ENCODE data around the gene PARP3. TPM values are rescaled to one million over a fixed set of nuclear protein-coding genes. Genes with fewer than 3 reads are reported as not detected.

The PARP3 gene
- total RNA-seq, 1 experiment from 2014 or later, result 17.5 TPM

- TF ChIP-seq EZH2 (IDR thresholded peaks at IDR 0.05) (no peak), ZNF274 (IDR thresholded peaks at IDR 0.05; ENCODE audit: low read depth, low read length) (no peak)
- Histone ChIP-seq H3K27me3 (ENCODE audit: insufficient read depth, low read length) (no peaks in the 10 kb centered on the region), H3K9me2 (ENCODE audit: insufficient read depth) (no peaks in the 10 kb centered on the region), H3K4me2 (ENCODE audit: low read length) (peak overlapping the region; percentile 100), H2AFZ (ENCODE audit: low read depth, low read length, poor library complexity, severe bottlenecking) (no peak overlapping the region), H3K79me2 (ENCODE audit: insufficient read depth, low read length) (peaks cover 30% of the 10 kb centered on the region), H3K9ac (ENCODE audit: low read length) (peak overlapping the region; percentile 96), H4K20me1 (ENCODE audit: insufficient read depth) (0 out of 2 replicates have a peak, but pooled peaks cover 4% of the 10 kb centered on the region), H3K9me3 (ENCODE audit: control insufficient read depth in 1 of 2, insufficient read depth in 1 of 2, low read depth in 1 of 2, low read length in 2 of 2) (no peaks in the 10 kb centered on the region), H3K4me1 (ENCODE audit: control insufficient read depth in 1 of 2, insufficient read depth in 2 of 2, low read length in 2 of 2) (peaks cover 23 to 29% of the 10 kb centered on the region in 2 experiments), H3K27ac (ENCODE audit: low read depth, low read length) (peak overlapping the region; percentile 96), H3K4me3 (replicated peaks in 1 of 2; ENCODE audit: low read depth in 1 of 2, low read length in 2 of 2) (peak overlapping the region in 1 of 2 experiments; percentile 89; a peak in 2 of 4 replicates), H3K36me3 (ENCODE audit: control insufficient read depth in 1 of 2, insufficient read depth in 2 of 2, low read length in 2 of 2) (peaks cover 0 to 6% of the 10 kb centered on the region in 2 experiments)
- CTCF ChIA-PET, result interaction anchor here (0.7 to 2.4 kb wide), 9 partner anchors 18 to 277 kb away, joined by 3 to 46 read pairs (median 4); partner anchors contain the start of genes ABHD14A, ABHD14B, ACY1 and RPL29
- BruUV-seq (replicated peaks), result no TSS peak
- RAD21 ChIA-PET (ENCODE audit: low non-redundant PET in 1 of 2, low total read pairs in 2 of 2, uncharacterized antibody in 2 of 2, unreplicated experiment in 2 of 2), result interaction anchor here (0.6 to 1.6 kb wide), 3 partner anchors 30 to 60 kb away, joined by 4 to 6 read pairs (median 4); partner anchors contain the start of genes ABHD14A (in 1 of the 2) and ABHD14B (in 1 of the 2)
- intact Hi-C loops (cut with micrococcal nuclease), result loop anchor here (2.0 to 5.0 kb wide), 2 partner anchors 57 to 209 kb away; partner anchors contain the start of gene POC1A
- DNase-seq (ENCODE audit: low read depth, low spot score) (no peak), ATAC-seq (no peak)
- POLR2A ChIA-PET, result interaction anchor here (1.1 to 2.3 kb wide), 7 partner anchors 10 to 52 kb away, joined by 3 to 31 read pairs (median 8); partner anchors contain the start of genes ABHD14A, ABHD14B, ACY1 and RPL29
These were observed 1.6 kb downstream of the PARP3 start for GRCh38 chr3:51943451-51944391.

GRCh38 chr3:51944451-51945021, 2.4 kb downstream of the PARP3 start:
- no TSS peak for BruUV-seq (replicated peaks)
- ChIA-PET RAD21 (ENCODE audit: low non-redundant PET in 1 of 2, low total read pairs in 2 of 2, uncharacterized antibody in 2 of 2, unreplicated experiment in 2 of 2) (no interaction called here), CTCF (no interaction called here), POLR2A (no interaction called here)
- H3K27me3 ChIP-seq (ENCODE audit: insufficient read depth, low read length), result no peaks in the 10 kb centered on the region
- no peak overlapping the region for H3K4me2 ChIP-seq (ENCODE audit: low read length)
- no peak overlapping the region for H3K4me3 ChIP-seq (replicated peaks in 1 of 2; ENCODE audit: low read depth in 1 of 2, low read length in 2 of 2)
- no peaks in the 10 kb centered on the region for H3K9me3 ChIP-seq (ENCODE audit: control insufficient read depth in 1 of 2, insufficient read depth in 1 of 2, low read depth in 1 of 2, low read length in 2 of 2)
- intact Hi-C loops (cut with micrococcal nuclease), result loop anchor here (5.0 kb wide), 1 partner anchor 208 kb away; the partner anchor contains the start of gene POC1A
- H3K36me3 ChIP-seq (ENCODE audit: control insufficient read depth in 1 of 2, insufficient read depth in 2 of 2, low read length in 2 of 2), result no peaks in the 10 kb centered on the region; a peak in 2 of 4 replicates
- peaks cover 22% of the 10 kb centered on the region for H3K79me2 ChIP-seq (ENCODE audit: insufficient read depth, low read length)
- H3K9ac ChIP-seq (ENCODE audit: low read length), result no peak overlapping the region
- no peaks in the 10 kb centered on the region for H3K9me2 ChIP-seq (ENCODE audit: insufficient read depth)
- H2AFZ ChIP-seq (ENCODE audit: low read depth, low read length, poor library complexity, severe bottlenecking), result no peak overlapping the region
- no peak overlapping the region for H3K27ac ChIP-seq (ENCODE audit: low read depth, low read length)
- H3K4me1 ChIP-seq (ENCODE audit: control insufficient read depth in 1 of 2, insufficient read depth in 2 of 2, low read length in 2 of 2), result peaks cover 23 to 29% of the 10 kb centered on the region in 2 experiments
- no peak for DNase-seq (ENCODE audit: low read depth, low spot score)
- 0 out of 2 replicates have a peak, but pooled peaks cover 4% of the 10 kb centered on the region for H4K20me1 ChIP-seq (ENCODE audit: insufficient read depth)
- no peak for ATAC-seq
- TF ChIP-seq SRF (IDR thresholded peaks at IDR 0.05; ENCODE audit: low read depth) (no peak), CEBPB (IDR thresholded peaks at IDR 0.05; ENCODE audit: low read depth) (no peak), MAX (IDR thresholded peaks at IDR 0.05) (no peak), ZBTB33 (IDR thresholded peaks at IDR 0.05; ENCODE audit: extremely low read depth, insufficient replicate concordance, low read length) (no peak), TCF7L2 (IDR thresholded peaks at IDR 0.05; ENCODE audit: borderline replicate concordance, extremely low read depth, insufficient read depth, insufficient read length) (no peak), EZH2phosphoT487 (IDR thresholded peaks at IDR 0.05; ENCODE audit: borderline replicate concordance) (no peak)
- TF ChIP-seq, protein P1, sequence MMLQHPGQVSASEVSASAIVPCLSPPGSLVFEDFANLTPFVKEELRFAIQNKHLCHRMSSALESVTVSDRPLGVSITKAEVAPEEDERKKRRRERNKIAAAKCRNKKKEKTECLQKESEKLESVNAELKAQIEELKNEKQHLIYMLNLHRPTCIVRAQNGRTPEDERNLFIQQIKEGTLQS (IDR thresholded peaks at IDR 0.05), result no peak
